Stimulated activated naive CD4-positive, alpha-beta T cell treated with Interleukin-2 at 50 U/mL for 16 hours (primary cell): ENCODE results near the gene TMCC1.
"Not testable (repeated sequence)": the region's sequence is repeated elsewhere in the genome, so short reads cannot be mapped to it uniquely, and the experiment has no call there.

Experiments used
- DNase-seq: peaks from one replicate; lab custom pipeline; 2025; lab: John Stamatoyannopoulos, UW

TMCC1 gene

GRCh38 chr3:129892486-129892856 is 1.0 kb downstream of the TMCC1 start:
- no peak for DNase-seq

GRCh38 chr3:129890891-129891290 is 2.6 kb downstream of the TMCC1 start:
- DNase-seq, result no peak

- no peak for DNase-seq
Measured at GRCh38 chr3:129890125-129890524, 3.4 kb downstream of the TMCC1 start.

- no peak for DNase-seq
Measured at GRCh38 chr3:129888771-129889170, 4.7 kb downstream of the TMCC1 start.

GRCh38 chr3:129881261-129881660 is 12.2 kb downstream of the TMCC1 start:
- no peak for DNase-seq

- no peak for DNase-seq
Measured at GRCh38 chr3:129878355-129878754, 15.2 kb downstream of the TMCC1 start.

GRCh38 chr3:129874479-129874878 is 19.0 kb downstream of the TMCC1 start:
- not testable (repeated sequence) for DNase-seq

- no peak for DNase-seq
Measured at GRCh38 chr3:129868912-129869311, 24.6 kb downstream of the TMCC1 start.

- no peak for DNase-seq
Measured at GRCh38 chr3:129867506-129868124, 25.9 kb downstream of the TMCC1 start.

GRCh38 chr3:129865806-129866205 is 27.7 kb downstream of the TMCC1 start:
- DNase-seq, result no peak

GRCh38 chr3:129864519-129864918 is 29.0 kb downstream of the TMCC1 start:
- DNase-seq, result no peak

- DNase-seq, result no peak
Measured at GRCh38 chr3:129859272-129859671, 34.2 kb downstream of the TMCC1 start.

- DNase-seq, result no peak
Measured at GRCh38 chr3:129857899-129858298, 35.6 kb downstream of the TMCC1 start.

GRCh38 chr3:129856790-129857189 is 36.7 kb downstream of the TMCC1 start:
- not testable (repeated sequence) for DNase-seq

- no peak for DNase-seq
Measured at GRCh38 chr3:129855832-129856419, 37.6 kb downstream of the TMCC1 start.

- no peak for DNase-seq
Measured at GRCh38 chr3:129855170-129855831, 38.2 kb downstream of the TMCC1 start.

GRCh38 chr3:129854460-129854859 is 39.1 kb downstream of the TMCC1 start:
- DNase-seq, result no peak

- DNase-seq, result no peak
Measured at GRCh38 chr3:129845956-129846355, 47.6 kb downstream of the TMCC1 start.

- no peak for DNase-seq
Measured at GRCh38 chr3:129840707-129841360, 52.7 kb downstream of the TMCC1 start.

GRCh38 chr3:129838086-129838485 is 55.4 kb downstream of the TMCC1 start:
- DNase-seq, result no peak

GRCh38 chr3:129837065-129837642 is 56.4 kb downstream of the TMCC1 start:
- no peak for DNase-seq

- no peak for DNase-seq
Measured at GRCh38 chr3:129836381-129837064, 57.0 kb downstream of the TMCC1 start.
